Jurkat, Clone E6-1 (cell line): ENCODE data around the gene BLTP2. TPM values are rescaled to one million over a fixed set of nuclear protein-coding genes. Genes with fewer than 3 reads are reported as not detected.
"Not testable (repeated sequence)": the region's sequence is repeated elsewhere in the genome, so short reads cannot be mapped to it uniquely, and the experiment has no call there.

Source experiments
- DNase-seq: peaks from one replicate; pipeline ENCODE4 v3.0.0-alpha.2; 2011; ENCODE audit warnings: low read depth, low spot score
- H3K4me3 ChIP-seq: 2 replicates; pipeline ENCODE4 v1.5.1; 2011; ENCODE audit warnings: mild to moderate bottlenecking, low read length, control low read depth, moderate library complexity
- polyA plus RNA-seq: library from polyadenylated mRNA; unstranded; fragments of >200 nt; gene quantifications from one replicate; pipeline ENCODE4 v1.2.1, GENCODE V29; 2012; ENCODE audit warnings: missing spikeins; ENCODE audit not compliant: insufficient read length, insufficient read depth

Gene BLTP2
- polyA plus RNA-seq, result 72.5 TPM

DNA sequence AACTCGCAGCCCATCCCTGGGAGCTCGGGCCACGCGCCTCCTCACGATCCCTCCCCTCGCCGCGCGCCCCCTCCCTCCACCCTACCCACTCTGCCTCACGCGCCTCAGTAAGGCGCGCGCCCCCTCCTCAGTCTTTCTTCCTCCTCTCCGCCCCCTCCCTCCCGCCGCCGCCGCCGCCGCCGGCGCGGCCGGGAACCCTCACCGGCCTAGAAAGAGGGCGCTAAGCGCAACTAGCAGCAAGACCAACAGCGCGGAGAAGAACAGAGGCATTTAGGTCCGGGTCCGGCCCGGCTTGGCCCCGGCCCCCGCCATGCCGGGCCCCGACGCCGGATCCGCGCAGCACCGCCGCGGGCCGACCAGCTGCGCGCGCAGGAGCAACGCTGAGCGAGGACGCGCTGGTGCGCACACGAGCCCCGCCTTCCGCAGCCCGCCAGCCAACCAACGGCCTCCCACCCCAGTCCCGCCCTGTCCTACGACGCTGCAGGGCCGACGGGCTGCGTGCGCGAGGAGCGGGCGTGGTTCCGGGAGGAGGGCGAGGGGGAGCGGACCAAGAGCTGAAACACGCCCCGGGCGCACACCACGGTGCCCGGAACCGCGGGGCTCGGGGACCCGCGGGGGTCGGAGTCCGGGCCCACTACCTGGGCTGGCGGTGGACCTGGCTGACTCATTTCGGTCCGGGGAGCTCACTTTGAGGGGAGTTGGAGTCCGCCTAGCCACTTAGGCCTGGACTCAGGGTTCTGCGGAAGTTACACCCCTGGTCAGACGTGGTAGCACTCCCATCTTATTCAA lies at the start of gene BLTP2:
Gene BLTP2 (minus strand): TSS at position 372 of the 789 bp plus-strand sequence. CDS start 102 bp downstream, at position 270.
- DNase-seq, result peak; percentile 89
- peak within 1 kb of the TSS; percentile 97 for H3K4me3 ChIP-seq

DNA sequence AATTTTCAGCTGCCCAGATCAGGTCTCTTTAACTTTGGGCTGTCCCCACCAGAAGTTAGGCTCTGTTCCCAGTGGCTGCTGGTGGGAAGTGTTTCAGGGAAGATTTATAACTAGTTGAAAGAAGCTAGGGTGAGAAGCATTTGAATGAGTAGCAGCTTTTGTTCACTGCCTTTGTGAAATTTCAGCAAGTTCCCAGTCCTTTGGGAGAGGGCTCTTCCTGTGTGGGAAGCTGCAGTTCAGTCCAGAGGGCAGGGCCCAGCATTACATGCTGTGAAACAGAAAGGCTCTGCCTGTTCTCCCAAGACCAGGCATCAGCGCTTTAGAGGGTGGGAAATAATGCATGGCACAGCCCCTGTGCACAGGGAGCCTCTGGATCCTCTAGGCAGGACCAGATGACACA lies 48.9 kb upstream of the BLTP2 start:
- no peak for DNase-seq
- H3K4me3 ChIP-seq, result no peak overlapping the region

GRCh38 chr17:28689011-28689410 lies 44.1 kb upstream of the BLTP2 start:
- DNase-seq, result no peak
- H3K4me3 ChIP-seq, result no peak overlapping the region

DNA sequence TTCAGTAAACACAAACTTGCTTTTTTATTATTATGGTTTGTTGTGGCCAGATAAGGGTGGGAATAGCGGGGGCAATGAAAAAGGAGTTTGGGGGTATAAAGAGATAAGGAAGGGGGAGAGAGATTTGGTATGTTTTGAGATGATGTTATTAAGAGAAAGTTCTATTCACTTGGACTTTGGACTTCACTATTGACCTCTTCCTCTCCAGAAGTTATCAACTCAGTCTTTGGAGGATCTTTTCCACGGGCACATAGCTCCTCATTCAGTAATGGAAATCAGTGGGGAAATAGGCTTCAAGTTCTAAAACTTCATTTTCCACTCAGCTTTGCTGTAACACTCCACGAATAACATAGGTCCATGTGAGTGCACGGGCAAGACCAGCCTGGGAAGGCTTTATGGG lies 43.5 kb upstream of the BLTP2 start:
- DNase-seq, result no peak
- H3K4me3 ChIP-seq, result no peak overlapping the region

DNA sequence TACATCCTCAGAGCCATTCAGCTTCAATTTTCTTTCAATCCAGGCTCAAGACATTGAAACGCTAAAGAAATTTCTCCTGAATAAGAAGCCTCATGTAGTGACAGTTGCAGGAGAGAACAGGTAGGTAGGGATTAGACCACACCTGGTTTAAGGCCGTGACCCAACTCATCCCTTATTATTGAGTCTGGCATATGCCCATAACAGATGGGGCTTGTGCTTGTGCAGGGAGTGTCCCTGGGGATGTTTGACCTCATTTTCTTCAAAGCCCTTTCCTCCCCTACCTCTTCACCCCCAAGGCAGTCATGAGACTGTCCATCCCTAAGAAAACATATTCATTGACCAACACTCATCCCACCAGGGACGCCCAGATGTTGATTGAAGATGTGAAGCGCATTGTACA lies 41.3 kb upstream of the BLTP2 start:
- no peak overlapping the region for H3K4me3 ChIP-seq

GRCh38 chr17:28685366-28685765 lies 40.4 kb upstream of the BLTP2 start:
- DNase-seq, result no peak
- H3K4me3 ChIP-seq, result no peak overlapping the region

More for the DNA sequence above, 41.3 kb upstream of the BLTP2 start:
- DNase-seq, result no peak

DNA sequence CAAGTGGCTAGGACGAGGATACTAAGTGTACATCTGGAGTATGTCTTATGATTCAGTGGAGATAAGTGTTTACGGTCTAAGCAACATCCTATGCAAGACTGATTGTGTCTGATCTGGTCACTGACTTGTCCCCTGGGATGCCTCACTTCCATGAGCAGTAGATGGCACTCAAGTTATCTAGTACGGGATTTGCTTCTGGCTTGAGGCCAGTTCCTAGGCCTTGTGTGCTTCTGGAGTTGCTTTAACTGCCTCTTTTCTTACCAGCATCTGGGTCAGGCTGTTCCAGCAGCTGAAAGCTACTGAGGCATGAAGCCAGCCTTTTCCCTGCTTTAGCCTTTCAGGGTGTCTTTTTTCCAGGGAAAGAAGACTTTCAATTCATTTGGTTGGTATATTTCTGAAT lies 40.0 kb upstream of the BLTP2 start:
- no peak overlapping the region for H3K4me3 ChIP-seq
- no peak for DNase-seq

GRCh38 chr17:28682655-28683054 lies 37.7 kb upstream of the BLTP2 start:
- no peak overlapping the region for H3K4me3 ChIP-seq
- DNase-seq, result no peak

DNA sequence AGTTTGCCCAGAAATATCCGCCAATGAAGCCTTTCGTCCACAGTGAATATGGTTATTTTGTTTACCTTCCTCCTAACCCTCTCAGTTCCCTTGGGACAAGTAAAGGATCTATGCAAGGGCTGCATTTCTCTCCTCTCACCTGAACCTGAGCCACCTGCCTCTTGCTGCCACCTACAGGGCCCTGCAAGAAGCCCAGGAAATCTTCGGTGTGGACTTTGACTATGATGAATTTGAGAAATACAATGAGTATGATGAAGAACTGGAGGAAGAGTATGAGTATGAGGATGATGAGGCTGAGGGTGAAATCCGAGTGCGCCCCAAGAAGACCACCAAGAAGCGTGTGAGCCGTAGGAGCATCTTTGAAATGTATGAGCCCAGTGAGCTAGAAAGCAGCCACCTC lies 31.0 kb upstream of the BLTP2 start:
- DNase-seq, result no peak

GRCh38 chr17:28675490-28675889 lies 30.5 kb upstream of the BLTP2 start:
- no peak for DNase-seq
- no peak overlapping the region for H3K4me3 ChIP-seq

More for the DNA sequence above, 31.0 kb upstream of the BLTP2 start:
- no peak overlapping the region for H3K4me3 ChIP-seq

DNA sequence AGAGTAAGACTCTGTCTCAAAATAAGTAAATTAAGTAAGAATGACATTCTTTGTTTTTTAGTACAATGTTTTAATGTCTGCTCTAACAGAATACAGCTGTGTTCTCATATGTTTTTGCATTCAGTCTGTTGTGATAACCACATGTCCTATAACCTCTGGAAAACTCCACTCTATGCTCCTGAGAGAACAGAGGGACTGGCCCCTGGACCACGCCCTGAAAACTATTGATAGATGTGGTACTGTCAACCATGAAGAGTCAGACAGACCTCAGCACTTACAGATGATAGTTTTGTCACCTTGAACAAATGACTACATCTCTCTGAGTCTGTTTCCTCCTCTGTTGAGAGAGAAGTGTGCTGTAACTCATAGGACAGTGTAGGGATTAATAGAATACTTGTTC lies 25.0 kb upstream of the BLTP2 start:
- no peak for DNase-seq
- H3K4me3 ChIP-seq, result no peak overlapping the region

GRCh38 chr17:28667870-28668269 lies 22.9 kb upstream of the BLTP2 start:
- no peak overlapping the region for H3K4me3 ChIP-seq
- no peak for DNase-seq

GRCh38 chr17:28665994-28666393 lies 21.0 kb upstream of the BLTP2 start:
- no peak overlapping the region for H3K4me3 ChIP-seq
- DNase-seq, result no peak

DNA sequence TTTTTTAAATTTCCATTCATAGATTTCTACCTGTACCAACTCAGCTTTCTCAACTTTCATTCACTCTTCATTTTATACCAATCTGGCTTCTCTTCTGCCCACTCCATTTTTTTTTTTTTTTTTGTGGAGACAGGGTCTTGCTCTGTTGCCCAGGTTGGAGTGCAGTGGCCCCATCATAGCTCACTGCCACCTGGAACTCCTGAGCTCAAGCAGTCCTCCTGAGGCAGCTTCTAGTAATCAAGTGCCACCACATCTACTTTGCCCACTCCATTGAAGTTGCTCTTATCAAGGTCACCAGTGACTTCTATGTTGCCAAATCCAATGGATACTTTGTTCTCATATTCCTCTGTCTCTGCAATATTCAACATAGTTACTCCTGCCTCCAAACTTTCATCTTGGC lies 18.8 kb upstream of the BLTP2 start:
- H3K4me3 ChIP-seq, result no peak overlapping the region

DNA sequence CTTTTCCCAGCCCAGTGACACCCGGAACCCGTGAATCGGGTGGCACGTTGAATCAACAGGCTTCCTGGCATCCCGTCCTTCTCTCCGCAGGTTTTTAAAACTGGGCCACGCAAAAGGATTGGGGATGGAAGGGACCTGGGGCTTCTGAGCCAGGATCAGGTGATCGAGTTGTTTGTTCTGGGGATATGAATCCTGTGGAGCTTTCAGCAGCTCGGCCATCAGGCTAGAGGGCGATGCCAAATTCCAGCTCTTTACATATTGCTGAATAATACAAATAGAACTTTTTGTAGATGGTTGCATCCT lies 17.5 kb upstream of the BLTP2 start:
- H3K4me3 ChIP-seq, result peak overlapping the region; percentile 98
- no peak for DNase-seq

More for the DNA sequence above, 18.8 kb upstream of the BLTP2 start:
- no peak for DNase-seq

GRCh38 chr17:28661635-28662526 lies 16.9 kb upstream of the BLTP2 start, which contains the start of the genes SDF2 and SUPT6H:
SDF2 (minus strand) TSS chr17:28661906; CDS start chr17:28661876, 30 bp downstream.
SUPT6H (plus strand) TSS chr17:28662205; CDS start chr17:28673402, 11,197 bp downstream.
- H3K4me3 ChIP-seq, result peak within 1 kb of the TSS; percentile 98
- peak; percentile 77 for DNase-seq

DNA sequence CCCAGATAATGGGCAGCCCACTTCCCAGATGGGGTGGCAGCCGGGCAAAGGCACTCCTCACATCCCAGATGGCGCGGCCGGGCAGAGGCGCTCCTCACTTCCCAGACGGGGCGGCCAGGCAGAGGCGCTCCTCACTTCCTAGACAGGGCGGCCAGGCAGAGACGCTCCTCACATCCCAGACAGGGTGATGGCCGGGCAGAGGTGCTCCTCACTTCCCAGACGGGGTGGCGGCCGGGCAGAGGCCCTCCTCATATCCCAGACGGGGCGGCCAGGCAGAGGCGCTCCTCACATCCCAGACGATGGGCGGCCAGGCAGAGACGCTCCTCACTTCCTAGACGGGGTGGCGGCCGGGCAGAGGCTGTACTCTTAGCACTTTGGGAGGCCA lies 14.5 kb upstream of the BLTP2 start:
- not testable (repeated sequence) for DNase-seq, H3K4me3 ChIP-seq

- not testable (repeated sequence) for DNase-seq, H3K4me3 ChIP-seq
Observed at GRCh38 chr17:28658766-28659496, 14.0 kb upstream of the BLTP2 start.

GRCh38 chr17:28658342-28658741 lies 13.4 kb upstream of the BLTP2 start:
- not testable (repeated sequence) for H3K4me3 ChIP-seq, DNase-seq
